GM13977 (cell line): ENCODE data around the gene TBL1XR1.

Experiments used
- DNase-seq: peaks from one replicate; pipeline ENCODE4 v3.0.0; 2012; ENCODE audit warnings: low spot score
- in situ Hi-C: fragments of 300-500 bp; cut with MboI; formaldehyde crosslinking; loops from one replicate; pipeline ENCODE4 v1.12.0; 2022; ENCODE audit warnings: low sequenced_read_pairs, low pct_unique_long_range_greater_than_20kb, mixed read lengths, inconsistent platforms; ENCODE audit not compliant: unreplicated experiment
- TF ChIP-seq, protein P1 (sequence below): IDR thresholded peaks from 2 replicates; pipeline ENCODE4 v1.5.1; 2012; ENCODE audit warnings: mild to moderate bottlenecking, control low read depth; ENCODE audit not compliant: insufficient read depth; ENCODE audit errors: extremely low read depth, missing control alignments

Gene TBL1XR1

DNA sequence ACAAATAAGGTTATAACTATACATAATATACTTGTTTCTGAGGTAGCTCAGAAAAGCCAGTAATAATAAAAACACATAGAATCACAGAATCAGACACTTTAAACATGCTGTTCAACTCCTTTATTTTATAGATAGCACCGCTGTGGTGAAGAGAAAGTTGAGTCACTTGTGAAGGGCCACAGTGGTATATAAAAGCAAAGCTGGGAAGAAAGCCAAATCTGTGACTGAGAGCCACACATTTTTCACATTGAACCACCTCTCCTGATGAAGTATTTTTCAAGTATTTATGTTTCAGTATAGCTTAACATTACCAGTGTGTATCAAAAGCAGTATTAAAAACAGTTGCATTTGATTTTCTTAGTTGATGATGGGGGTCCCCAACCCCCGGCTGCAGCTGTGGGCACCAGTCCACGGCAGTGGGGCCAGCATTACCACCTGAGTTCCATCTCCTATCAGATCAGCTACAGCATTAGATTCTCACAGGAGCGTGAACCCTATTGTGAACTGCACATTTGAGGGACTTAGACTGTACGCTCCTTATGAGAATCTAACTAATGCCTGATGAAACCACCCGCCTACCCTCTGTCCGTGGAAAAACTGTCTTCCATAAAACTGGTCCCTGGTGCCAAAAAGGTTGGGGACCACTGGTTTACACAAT lies 46.2 kb downstream of the TBL1XR1 start:
- TF ChIP-seq, protein P1, sequence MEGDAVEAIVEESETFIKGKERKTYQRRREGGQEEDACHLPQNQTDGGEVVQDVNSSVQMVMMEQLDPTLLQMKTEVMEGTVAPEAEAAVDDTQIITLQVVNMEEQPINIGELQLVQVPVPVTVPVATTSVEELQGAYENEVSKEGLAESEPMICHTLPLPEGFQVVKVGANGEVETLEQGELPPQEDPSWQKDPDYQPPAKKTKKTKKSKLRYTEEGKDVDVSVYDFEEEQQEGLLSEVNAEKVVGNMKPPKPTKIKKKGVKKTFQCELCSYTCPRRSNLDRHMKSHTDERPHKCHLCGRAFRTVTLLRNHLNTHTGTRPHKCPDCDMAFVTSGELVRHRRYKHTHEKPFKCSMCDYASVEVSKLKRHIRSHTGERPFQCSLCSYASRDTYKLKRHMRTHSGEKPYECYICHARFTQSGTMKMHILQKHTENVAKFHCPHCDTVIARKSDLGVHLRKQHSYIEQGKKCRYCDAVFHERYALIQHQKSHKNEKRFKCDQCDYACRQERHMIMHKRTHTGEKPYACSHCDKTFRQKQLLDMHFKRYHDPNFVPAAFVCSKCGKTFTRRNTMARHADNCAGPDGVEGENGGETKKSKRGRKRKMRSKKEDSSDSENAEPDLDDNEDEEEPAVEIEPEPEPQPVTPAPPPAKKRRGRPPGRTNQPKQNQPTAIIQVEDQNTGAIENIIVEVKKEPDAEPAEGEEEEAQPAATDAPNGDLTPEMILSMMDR, result no peak
- in situ Hi-C loops, result no loop called here
- DNase-seq, result peak; percentile 34

DNA sequence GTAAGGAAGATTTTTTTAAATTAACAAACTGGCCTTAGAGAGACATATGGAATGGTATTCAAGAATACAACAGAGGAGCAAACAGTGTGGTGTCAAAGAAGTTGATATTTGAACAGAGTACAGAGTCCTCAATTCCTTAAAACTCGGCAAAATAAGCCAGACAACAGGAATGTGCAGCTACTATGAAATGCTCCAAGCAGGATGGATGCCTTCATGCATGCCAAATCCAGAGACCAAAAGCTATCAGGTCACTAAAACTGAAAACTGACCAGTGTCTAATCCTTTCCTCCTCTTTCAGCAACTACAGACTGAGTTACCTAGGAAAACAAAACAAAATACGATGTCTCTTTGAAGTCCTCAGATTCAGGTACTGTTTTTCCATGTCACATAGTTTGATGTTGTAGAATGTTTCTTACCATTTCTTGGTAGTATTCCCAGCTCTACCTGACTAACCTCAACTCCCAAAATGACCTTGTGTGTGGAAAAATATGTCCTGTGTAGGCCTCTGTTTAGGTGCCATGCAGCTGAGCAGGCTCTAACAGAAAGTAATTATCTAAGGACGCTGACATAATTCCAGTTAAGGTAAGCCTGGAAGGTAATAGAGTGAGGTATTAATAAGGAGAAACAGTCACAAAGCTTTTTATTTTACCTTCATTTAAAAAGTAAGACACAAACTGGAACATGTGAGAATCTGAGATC lies 46.9 kb downstream of the TBL1XR1 start:
- TF ChIP-seq, protein P1, result no peak
- in situ Hi-C loops, result no loop called here
- DNase-seq, result no peak

DNA sequence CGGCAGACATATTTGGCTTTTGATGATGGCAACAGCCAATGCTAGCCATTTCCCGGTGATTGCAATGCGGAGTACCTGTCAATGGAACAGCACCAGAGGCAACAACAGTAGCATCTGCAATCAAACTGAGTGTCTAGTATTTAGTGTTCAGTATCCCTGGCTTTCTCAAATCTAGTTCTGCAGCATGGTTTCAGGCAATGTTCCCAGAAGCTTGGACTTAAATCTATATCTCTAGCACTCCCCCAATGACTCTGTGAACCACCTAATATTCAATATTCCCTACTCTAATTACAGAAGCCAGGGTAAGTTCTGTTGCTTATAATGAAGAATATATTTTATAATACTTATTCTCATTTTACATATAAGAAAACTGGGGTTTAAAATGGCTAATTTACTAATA lies 48.2 kb downstream of the TBL1XR1 start:
- in situ Hi-C loops, result no loop called here
- TF ChIP-seq, protein P1, result no peak
- no peak for DNase-seq

DNA sequence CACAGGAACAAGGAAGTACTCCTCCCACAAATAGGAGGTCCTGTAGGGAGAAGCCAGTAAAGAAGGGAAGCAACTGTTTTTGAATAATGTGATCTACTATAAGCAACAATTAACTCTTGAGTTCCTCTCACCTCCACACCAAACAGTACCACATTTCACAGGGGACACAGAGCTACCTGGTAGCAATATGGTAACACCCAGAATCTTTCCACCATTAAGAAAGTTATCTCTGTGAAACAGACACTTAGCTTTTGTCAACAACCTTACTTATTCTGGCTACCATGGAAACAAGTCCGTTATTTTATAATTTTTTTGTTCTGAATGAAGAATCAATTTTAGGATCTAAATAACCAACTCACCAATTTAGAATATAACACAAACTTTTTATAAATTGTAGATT lies 49.5 kb downstream of the TBL1XR1 start:
- DNase-seq, result no peak
- in situ Hi-C loops, result no loop called here
- TF ChIP-seq, protein P1, result no peak

DNA sequence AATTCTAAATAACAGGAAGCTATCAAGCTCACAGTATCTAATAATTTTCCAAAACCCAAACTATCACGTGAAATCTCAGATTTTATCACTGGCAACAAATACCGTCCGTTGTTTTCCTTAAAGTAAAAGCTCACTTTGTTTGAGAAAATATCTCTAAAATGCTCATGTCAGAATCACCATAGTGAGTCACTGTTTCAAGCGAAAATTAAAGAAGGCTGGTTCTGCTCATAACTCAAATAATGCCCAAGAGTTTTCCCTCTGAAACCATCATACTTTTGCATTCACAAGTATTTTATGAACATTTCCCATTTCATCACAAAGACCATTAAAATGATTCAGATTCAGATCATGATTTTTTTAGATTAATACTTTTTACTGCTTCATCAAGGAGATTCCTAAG lies 50.6 kb downstream of the TBL1XR1 start:
- in situ Hi-C loops, result no loop called here
- DNase-seq, result no peak
- TF ChIP-seq, protein P1, result no peak

GRCh38 chr3:177145954-177146353 lies 51.3 kb downstream of the TBL1XR1 start:
- in situ Hi-C loops, result no loop called here
- TF ChIP-seq, protein P1, result no peak
- DNase-seq, result no peak
